ENCODE measurements around the gene TSC22D1.
A peak's percentile ranks its signal among the peaks of the same experiment; 100 is the strongest.

TSC22D1 gene

GRCh38 chr13:44437356-44438233 is 138.5 kb downstream of the TSC22D1 start:
- Mint-ChIP-seq H3K4me1 (peaks cover 36% of the 10 kb centered on the region), H3K9me3 (no peaks in the 10 kb centered on the region), H3K4me3 (peak overlapping the region; percentile 50), H3K27ac (no peak overlapping the region), H3K36me3 (peaks cover 11% of the 10 kb centered on the region), H3K27me3 (peaks cover 31% of the 10 kb centered on the region)
- ATAC-seq = no peak

GRCh38 chr13:44436589-44437337 is 139.4 kb downstream of the TSC22D1 start:
- H3K9me3 Mint-ChIP-seq = no peaks in the 10 kb centered on the region
- H3K4me3 Mint-ChIP-seq = peak overlapping the region; percentile 81
- H3K27me3 Mint-ChIP-seq = peaks cover 31% of the 10 kb centered on the region
- peaks cover 36% of the 10 kb centered on the region for H3K4me1 Mint-ChIP-seq
- no peak overlapping the region for H3K27ac Mint-ChIP-seq
- ATAC-seq = peak; percentile 46
- H3K36me3 Mint-ChIP-seq = peaks cover 11% of the 10 kb centered on the region

- ATAC-seq = no peak
- no peaks in the 10 kb centered on the region for H3K9me3 Mint-ChIP-seq
- H3K4me3 Mint-ChIP-seq = peak overlapping the region; percentile 81
- peak overlapping the region; percentile 72 for H3K27ac Mint-ChIP-seq
- peaks cover 11% of the 10 kb centered on the region for H3K36me3 Mint-ChIP-seq
- H3K4me1 Mint-ChIP-seq = peaks cover 36% of the 10 kb centered on the region
- peaks cover 31% of the 10 kb centered on the region for H3K27me3 Mint-ChIP-seq
These were observed 140.1 kb downstream of the TSC22D1 start for GRCh38 chr13:44435919-44436510.

GRCh38 chr13:44435142-44435918 is 140.8 kb downstream of the TSC22D1 start:
- Mint-ChIP-seq H3K27me3 (peaks cover 24% of the 10 kb centered on the region), H3K4me1 (peaks cover 36% of the 10 kb centered on the region), H3K36me3 (peaks cover 11% of the 10 kb centered on the region), H3K9me3 (no peaks in the 10 kb centered on the region), H3K4me3 (peak overlapping the region; percentile 81), H3K27ac (peak overlapping the region; percentile 72)
- ATAC-seq = peak; percentile 92

GRCh38 chr13:44434766-44435141 is 141.4 kb downstream of the TSC22D1 start:
- H3K27me3 Mint-ChIP-seq = peaks cover 22% of the 10 kb centered on the region
- H3K27ac Mint-ChIP-seq = peak overlapping the region; percentile 72
- H3K36me3 Mint-ChIP-seq = peaks cover 11% of the 10 kb centered on the region
- ATAC-seq = no peak
- no peaks in the 10 kb centered on the region for H3K9me3 Mint-ChIP-seq
- H3K4me1 Mint-ChIP-seq = peaks cover 36% of the 10 kb centered on the region
- H3K4me3 Mint-ChIP-seq = peak overlapping the region; percentile 81

- Mint-ChIP-seq H3K27me3 (peaks cover 22% of the 10 kb centered on the region), H3K9me3 (no peaks in the 10 kb centered on the region), H3K4me3 (no peak overlapping the region), H3K4me1 (peaks cover 36% of the 10 kb centered on the region), H3K27ac (no peak overlapping the region), H3K36me3 (peaks cover 11% of the 10 kb centered on the region)
- no peak for ATAC-seq
These were observed 142.0 kb downstream of the TSC22D1 start for GRCh38 chr13:44433863-44434765.

GRCh38 chr13:44432650-44433049 is 143.5 kb downstream of the TSC22D1 start:
- H3K36me3 Mint-ChIP-seq = peaks cover 11% of the 10 kb centered on the region
- H3K9me3 Mint-ChIP-seq = no peaks in the 10 kb centered on the region
- ATAC-seq = no peak
- H3K4me1 Mint-ChIP-seq = peaks cover 32% of the 10 kb centered on the region
- H3K27me3 Mint-ChIP-seq = peaks cover 22% of the 10 kb centered on the region
- H3K27ac Mint-ChIP-seq = no peak overlapping the region
- no peak overlapping the region for H3K4me3 Mint-ChIP-seq

- Mint-ChIP-seq H3K4me3 (no peak overlapping the region), H3K27me3 (peaks cover 11% of the 10 kb centered on the region), H3K27ac (no peak overlapping the region), H3K4me1 (peaks cover 17% of the 10 kb centered on the region), H3K9me3 (no peaks in the 10 kb centered on the region), H3K36me3 (peaks cover 11% of the 10 kb centered on the region)
- no peak for ATAC-seq
These were observed 145.0 kb downstream of the TSC22D1 start for GRCh38 chr13:44431150-44431549.

GRCh38 chr13:44429311-44429710 is 146.8 kb downstream of the TSC22D1 start:
- no peak for ATAC-seq
- Mint-ChIP-seq H3K27me3 (peaks cover 18% of the 10 kb centered on the region), H3K4me1 (peaks cover 14% of the 10 kb centered on the region), H3K27ac (no peak overlapping the region), H3K9me3 (no peaks in the 10 kb centered on the region), H3K4me3 (no peak overlapping the region), H3K36me3 (peaks cover 5% of the 10 kb centered on the region)

- Mint-ChIP-seq H3K27me3 (peaks cover 47% of the 10 kb centered on the region), H3K36me3 (no peaks in the 10 kb centered on the region), H3K9me3 (no peaks in the 10 kb centered on the region), H3K27ac (no peak overlapping the region), H3K4me3 (no peak overlapping the region), H3K4me1 (peaks cover 14% of the 10 kb centered on the region)
- no peak for ATAC-seq
These were observed 149.7 kb downstream of the TSC22D1 start for GRCh38 chr13:44426461-44426860.

GRCh38 chr13:44425815-44426078 is 150.4 kb downstream of the TSC22D1 start:
- Mint-ChIP-seq H3K9me3 (no peaks in the 10 kb centered on the region), H3K4me1 (peaks cover 14% of the 10 kb centered on the region), H3K27me3 (peaks cover 51% of the 10 kb centered on the region), H3K4me3 (no peak overlapping the region), H3K36me3 (no peaks in the 10 kb centered on the region), H3K27ac (no peak overlapping the region)
- no peak for ATAC-seq

GRCh38 chr13:44425041-44425814 is 150.9 kb downstream of the TSC22D1 start:
- ATAC-seq = no peak
- no peak overlapping the region for H3K27ac Mint-ChIP-seq
- no peak overlapping the region for H3K4me3 Mint-ChIP-seq
- H3K36me3 Mint-ChIP-seq = no peaks in the 10 kb centered on the region
- H3K27me3 Mint-ChIP-seq = peaks cover 51% of the 10 kb centered on the region
- no peaks in the 10 kb centered on the region for H3K9me3 Mint-ChIP-seq
- H3K4me1 Mint-ChIP-seq = peaks cover 14% of the 10 kb centered on the region

GRCh38 chr13:44423824-44424223 is 152.3 kb downstream of the TSC22D1 start:
- ATAC-seq = no peak
- H3K4me3 Mint-ChIP-seq = no peak overlapping the region
- no peaks in the 10 kb centered on the region for H3K9me3 Mint-ChIP-seq
- H3K4me1 Mint-ChIP-seq = peaks cover 14% of the 10 kb centered on the region
- no peaks in the 10 kb centered on the region for H3K36me3 Mint-ChIP-seq
- peaks cover 51% of the 10 kb centered on the region for H3K27me3 Mint-ChIP-seq
- H3K27ac Mint-ChIP-seq = no peak overlapping the region

All from stimulated activated memory B cell treated with anti-CD40 and anti-IgM and Interleukin-4, amounts not matched to agents 10 μg/mL and 1 μg/mL and 100 μg/mL, for 72 hours (primary cell).